Glutamatergic neuron (in vitro differentiated cells): ENCODE measurements around the gene PDLIM1. TPM values are rescaled to one million over a fixed set of nuclear protein-coding genes. Genes with fewer than 3 reads are reported as not detected.

ENCODE experiments used
- DNase-seq: peaks from one replicate; pipeline ENCODE4 v3.0.0; 2022
- H3K27ac Mint-ChIP-seq: one replicate; pipeline ENCODE4 v1.8.0; 2020; ENCODE audit warnings: mild to moderate bottlenecking, mixed read lengths, inconsistent platforms; ENCODE audit not compliant: unreplicated experiment
- H3K27me3 Mint-ChIP-seq: one replicate; pipeline ENCODE4 v1.8.0; 2020; ENCODE audit warnings: mild to moderate bottlenecking, moderate library complexity, mixed read lengths, inconsistent platforms; ENCODE audit not compliant: unreplicated experiment
- H3K36me3 Mint-ChIP-seq: one replicate; pipeline ENCODE4 v1.8.0; 2020; ENCODE audit warnings: mild to moderate bottlenecking, mixed read lengths, inconsistent platforms; ENCODE audit not compliant: unreplicated experiment
- H3K4me1 Mint-ChIP-seq: one replicate; pipeline ENCODE4 v1.8.0; 2020; ENCODE audit warnings: mild to moderate bottlenecking, low read depth, mixed read lengths, inconsistent platforms; ENCODE audit not compliant: unreplicated experiment
- H3K4me3 Mint-ChIP-seq: one replicate; pipeline ENCODE4 v1.8.0; 2020; ENCODE audit warnings: mild to moderate bottlenecking, mixed read lengths, inconsistent platforms; ENCODE audit not compliant: unreplicated experiment
- H3K9me3 Mint-ChIP-seq: one replicate; pipeline ENCODE4 v1.8.0; 2020; ENCODE audit warnings: mild to moderate bottlenecking, moderate library complexity, mixed read lengths, inconsistent platforms; ENCODE audit not compliant: unreplicated experiment
- CTCF ChIP-seq: fragments of 200-600 bp; sonication (generic); IDR thresholded peaks from one replicate; pipeline ENCODE4 v1.5.0; 2021; ENCODE audit not compliant: partially characterized antibody, unreplicated experiment
- total RNA-seq: library from RNA; stranded (reverse); fragmentation: NEBNext Ultra II Directional; extraction: Animal tissue kit (Norgen Biotek cat#: 25700); gene quantifications from one replicate; pipeline ENCODE4 v1.2.1, GENCODE V29; 2021; ENCODE audit not compliant: unreplicated experiment

Gene PDLIM1
- total RNA-seq, 1 donor from 2014 or later, result 6.4 TPM

GRCh38 chr10:95289921-95290421 lies 832 bp downstream of the PDLIM1 start:
- H3K4me3 Mint-ChIP-seq, result peak overlapping the region; percentile 83
- no peak for TF ChIP-seq CTCF
- peaks cover 3% of the 10 kb centered on the region for H3K4me1 Mint-ChIP-seq
- no peak overlapping the region for H3K27ac Mint-ChIP-seq
- H3K27me3 Mint-ChIP-seq, result peaks cover 19% of the 10 kb centered on the region
- no peaks in the 10 kb centered on the region for H3K36me3 Mint-ChIP-seq
- DNase-seq, result no peak
- peaks cover 8% of the 10 kb centered on the region for H3K9me3 Mint-ChIP-seq

- TF ChIP-seq CTCF, result no peak
- H3K4me1 Mint-ChIP-seq, result peaks cover 3% of the 10 kb centered on the region
- H3K27ac Mint-ChIP-seq, result no peak overlapping the region
- peak overlapping the region; percentile 14 for H3K4me3 Mint-ChIP-seq
- no peaks in the 10 kb centered on the region for H3K36me3 Mint-ChIP-seq
- no peak for DNase-seq
- peaks cover 16% of the 10 kb centered on the region for H3K27me3 Mint-ChIP-seq
- H3K9me3 Mint-ChIP-seq, result peaks cover 8% of the 10 kb centered on the region
Observed at GRCh38 chr10:95289003-95289920, 1.5 kb downstream of the PDLIM1 start.

DNA sequence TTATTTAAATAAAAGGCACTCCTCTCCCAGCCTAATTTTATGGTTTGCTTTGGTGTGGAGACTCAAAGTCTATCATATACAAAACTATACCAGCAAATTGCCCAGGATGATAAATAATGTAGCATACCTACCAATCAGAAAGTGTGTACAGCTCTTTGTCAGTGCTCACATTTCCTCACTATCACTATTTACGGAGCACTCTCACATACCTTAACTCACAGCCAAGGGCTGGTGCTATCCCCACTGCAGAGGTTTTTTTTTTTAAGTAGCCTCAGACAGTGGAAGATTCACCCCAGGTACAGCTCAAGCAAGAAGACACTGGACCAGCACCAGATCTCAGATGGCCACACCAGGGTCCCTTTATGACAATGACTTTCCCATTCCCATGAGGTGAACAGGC lies 2.5 kb downstream of the PDLIM1 start:
- Mint-ChIP-seq H3K9me3 (peaks cover 8% of the 10 kb centered on the region), H3K27ac (no peak overlapping the region), H3K36me3 (no peaks in the 10 kb centered on the region), H3K4me3 (no peak overlapping the region), H3K27me3 (peaks cover 16% of the 10 kb centered on the region), H3K4me1 (peaks cover 3% of the 10 kb centered on the region)
- no peak for DNase-seq
- TF ChIP-seq CTCF, result no peak

DNA sequence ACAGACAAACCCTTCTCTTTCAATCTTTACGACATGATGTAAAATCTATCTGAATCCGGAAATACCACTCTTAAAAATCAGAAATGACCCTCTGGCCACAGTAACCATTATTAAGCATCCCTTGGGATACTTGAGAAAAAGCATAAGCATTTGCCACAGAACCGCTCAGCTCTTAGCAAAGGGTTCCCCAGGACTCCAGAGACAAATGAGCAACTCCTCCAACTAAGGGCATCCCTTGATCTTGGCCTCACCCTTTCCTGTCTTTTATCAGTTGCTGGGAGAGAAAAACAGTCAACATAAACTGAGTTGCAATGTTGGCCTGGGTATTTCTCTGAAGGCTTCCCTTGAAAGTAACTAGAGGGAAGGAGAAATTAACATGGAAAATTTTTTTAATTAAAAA lies 3.5 kb downstream of the PDLIM1 start:
- peaks cover 6% of the 10 kb centered on the region for H3K9me3 Mint-ChIP-seq
- no peak overlapping the region for H3K27ac Mint-ChIP-seq
- H3K27me3 Mint-ChIP-seq, result peaks cover 14% of the 10 kb centered on the region
- no peak for DNase-seq
- peaks cover 3% of the 10 kb centered on the region for H3K4me1 Mint-ChIP-seq
- H3K36me3 Mint-ChIP-seq, result no peaks in the 10 kb centered on the region
- no peak overlapping the region for H3K4me3 Mint-ChIP-seq
- no peak for TF ChIP-seq CTCF

GRCh38 chr10:95286707-95287106 lies 4.1 kb downstream of the PDLIM1 start:
- H3K4me1 Mint-ChIP-seq, result peaks cover 3% of the 10 kb centered on the region
- H3K27ac Mint-ChIP-seq, result no peak overlapping the region
- H3K4me3 Mint-ChIP-seq, result no peak overlapping the region
- TF ChIP-seq CTCF, result no peak
- H3K27me3 Mint-ChIP-seq, result peaks cover 11% of the 10 kb centered on the region
- no peaks in the 10 kb centered on the region for H3K36me3 Mint-ChIP-seq
- peaks cover 6% of the 10 kb centered on the region for H3K9me3 Mint-ChIP-seq
- no peak for DNase-seq
